Stimulated activated memory B cell treated with anti-CD40 and anti-IgM and Interleukin-4, amounts not matched to agents 10 μg/mL and 1 μg/mL and 100 μg/mL, for 72 hours (primary cell): ENCODE data around the gene SERPINI1.

Experiments
- ATAC-seq: fragments of 150-1000 bp; cut with Tn5 transposase; 2 replicates; pipeline ENCODE4 v1.10.0; 2021
- H3K27ac Mint-ChIP-seq: one replicate; pipeline ENCODE4 v1.8.0; 2022; ENCODE audit warnings: mild to moderate bottlenecking, mixed read lengths
- H3K27me3 Mint-ChIP-seq: one replicate; pipeline ENCODE4 v1.8.0; 2022; ENCODE audit warnings: mixed read lengths
- H3K36me3 Mint-ChIP-seq: one replicate; pipeline ENCODE4 v1.8.0; 2022; ENCODE audit warnings: mixed read lengths
- H3K4me1 Mint-ChIP-seq: one replicate; pipeline ENCODE4 v1.8.0; 2022; ENCODE audit warnings: mixed read lengths
- H3K4me3 Mint-ChIP-seq: one replicate; pipeline ENCODE4 v1.8.0; 2022; ENCODE audit warnings: mild to moderate bottlenecking, moderate library complexity, mixed read lengths
- H3K9me3 Mint-ChIP-seq: one replicate; pipeline ENCODE4 v1.8.0; 2022; ENCODE audit warnings: mixed read lengths

SERPINI1 gene

GRCh38 chr3:167866331-167866730 lies 130.8 kb downstream of the SERPINI1 start:
- H3K36me3 Mint-ChIP-seq = no peaks in the 10 kb centered on the region
- peaks cover 15% of the 10 kb centered on the region for H3K27me3 Mint-ChIP-seq
- no peak for ATAC-seq
- H3K4me3 Mint-ChIP-seq = no peak overlapping the region
- no peaks in the 10 kb centered on the region for H3K9me3 Mint-ChIP-seq
- H3K27ac Mint-ChIP-seq = no peak overlapping the region
- H3K4me1 Mint-ChIP-seq = peaks cover 11% of the 10 kb centered on the region

GRCh38 chr3:167867981-167868380 lies 132.5 kb downstream of the SERPINI1 start:
- Mint-ChIP-seq H3K27ac (no peak overlapping the region), H3K4me3 (no peak overlapping the region), H3K27me3 (peaks cover 15% of the 10 kb centered on the region), H3K36me3 (no peaks in the 10 kb centered on the region), H3K4me1 (no peaks in the 10 kb centered on the region), H3K9me3 (no peaks in the 10 kb centered on the region)
- no peak for ATAC-seq

GRCh38 chr3:167870181-167870580 lies 134.7 kb downstream of the SERPINI1 start:
- Mint-ChIP-seq H3K27me3 (peaks cover 15% of the 10 kb centered on the region), H3K36me3 (no peaks in the 10 kb centered on the region), H3K4me1 (no peaks in the 10 kb centered on the region), H3K4me3 (no peak overlapping the region), H3K9me3 (no peaks in the 10 kb centered on the region), H3K27ac (no peak overlapping the region)
- no peak for ATAC-seq

- no peaks in the 10 kb centered on the region for H3K9me3 Mint-ChIP-seq
- no peak overlapping the region for H3K27ac Mint-ChIP-seq
- ATAC-seq = no peak
- no peaks in the 10 kb centered on the region for H3K36me3 Mint-ChIP-seq
- peaks cover 15% of the 10 kb centered on the region for H3K27me3 Mint-ChIP-seq
- no peak overlapping the region for H3K4me3 Mint-ChIP-seq
- no peaks in the 10 kb centered on the region for H3K4me1 Mint-ChIP-seq
Observed at GRCh38 chr3:167870759-167871158, 135.2 kb downstream of the SERPINI1 start.

- Mint-ChIP-seq H3K36me3 (no peaks in the 10 kb centered on the region), H3K4me1 (no peaks in the 10 kb centered on the region), H3K9me3 (no peaks in the 10 kb centered on the region), H3K27ac (no peak overlapping the region), H3K4me3 (no peak overlapping the region), H3K27me3 (peaks cover 15% of the 10 kb centered on the region)
- ATAC-seq = no peak
Observed at GRCh38 chr3:167872032-167872431, 136.5 kb downstream of the SERPINI1 start.

- H3K27ac Mint-ChIP-seq = no peak overlapping the region
- H3K4me3 Mint-ChIP-seq = no peak overlapping the region
- H3K36me3 Mint-ChIP-seq = no peaks in the 10 kb centered on the region
- H3K4me1 Mint-ChIP-seq = no peaks in the 10 kb centered on the region
- H3K27me3 Mint-ChIP-seq = peaks cover 13% of the 10 kb centered on the region
- no peak for ATAC-seq
- no peaks in the 10 kb centered on the region for H3K9me3 Mint-ChIP-seq
Observed at GRCh38 chr3:167872941-167873340, 137.4 kb downstream of the SERPINI1 start.

- H3K27me3 Mint-ChIP-seq = no peaks in the 10 kb centered on the region
- H3K4me1 Mint-ChIP-seq = no peaks in the 10 kb centered on the region
- H3K4me3 Mint-ChIP-seq = no peak overlapping the region
- no peaks in the 10 kb centered on the region for H3K36me3 Mint-ChIP-seq
- no peaks in the 10 kb centered on the region for H3K9me3 Mint-ChIP-seq
- ATAC-seq = no peak
- H3K27ac Mint-ChIP-seq = no peak overlapping the region
Observed at GRCh38 chr3:167874671-167875372, 139.3 kb downstream of the SERPINI1 start.
